Neural cell (in vitro differentiated cells): ENCODE measurements around the gene MGA. TPM values are rescaled to one million over a fixed set of nuclear protein-coding genes. Genes with fewer than 3 reads are reported as not detected.

ENCODE experiments used
- H2AFZ ChIP-seq: fragments of 200-600, 300-800 bp; sonication (generic), shearing (Covaris generic); 2 replicates; pipeline ENCODE4 v1.6.0; 2014; ENCODE audit warnings: low read depth, mild to moderate bottlenecking, antibody characterized with exemption, low read length, moderate library complexity
- H3F3A ChIP-seq: fragments of 200-600 bp; shearing (Covaris generic); 2 replicates; pipeline ENCODE4 v1.6.1; 2016; ENCODE audit warnings: mild to moderate bottlenecking, moderate library complexity, mixed read lengths, antibody characterized with exemption, low read length; ENCODE audit not compliant: insufficient read depth, poor library complexity, severe bottlenecking
- H3K27ac ChIP-seq: fragments of 200-600, 300-800 bp; sonication (generic), shearing (Covaris generic); 2 replicates; pipeline ENCODE4 v1.5.1; 2014; ENCODE audit warnings: mild to moderate bottlenecking, low read length, moderate library complexity
- H3K27me3 ChIP-seq: fragments of 300-800, 200-600 bp; sonication (generic), shearing (Covaris generic); 2 replicates; pipeline ENCODE4 v1.6.0; 2014; ENCODE audit warnings: mild to moderate bottlenecking, low read depth, low read length, moderate library complexity; ENCODE audit not compliant: insufficient read depth
- H3K36me3 ChIP-seq: fragments of 300-800, 200-600 bp; sonication (generic), shearing (Covaris generic); 2 replicates; pipeline ENCODE4 v1.5.1; 2014; ENCODE audit warnings: mild to moderate bottlenecking, antibody characterized with exemption, low read length, moderate library complexity; ENCODE audit not compliant: insufficient read depth
- H3K4me2 ChIP-seq: fragments of 300-800, 200-600 bp; sonication (generic), shearing (Covaris generic); 2 replicates; pipeline ENCODE4 v1.6.0; 2014; ENCODE audit warnings: mild to moderate bottlenecking, low read length
- H3K4me3 ChIP-seq: fragments of 300-800, 200-600 bp; sonication (generic), shearing (Covaris generic); 2 replicates; pipeline ENCODE4 v1.5.1; 2014; ENCODE audit warnings: mild to moderate bottlenecking, low read length, moderate library complexity
- H3K79me2 ChIP-seq: fragments of 200-600 bp; shearing (Covaris generic); replicated peaks from 2 replicates; pipeline ENCODE4 v1.6.0; 2014; ENCODE audit warnings: mild to moderate bottlenecking, low read length, moderate library complexity; ENCODE audit not compliant: insufficient read depth
- H3K9ac ChIP-seq: fragments of 300-800, 200-600 bp; sonication (generic), shearing (Covaris generic); 2 replicates; pipeline ENCODE4 v1.6.1; 2016; ENCODE audit warnings: mild to moderate bottlenecking, low read length, mixed read lengths
- H3K9me2 ChIP-seq: fragments of 200-600 bp; shearing (Covaris generic); 2 replicates; pipeline ENCODE4 v1.6.1; 2016; ENCODE audit warnings: mild to moderate bottlenecking, low read length, mixed read lengths; ENCODE audit not compliant: insufficient read depth
- H3K9me3 ChIP-seq: fragments of 200-600, 300-800 bp; sonication (generic), shearing (Covaris generic); 2 replicates; pipeline ENCODE4 v1.6.1; 2016; ENCODE audit warnings: mild to moderate bottlenecking, mixed run types, low read length, moderate library complexity, mixed read lengths
- H4K20me1 ChIP-seq: fragments of 200-600 bp; shearing (Covaris generic); 2 replicates; pipeline ENCODE4 v1.6.1; 2016; ENCODE audit warnings: mild to moderate bottlenecking, mixed run types; ENCODE audit not compliant: insufficient read depth
- CTCF ChIP-seq: fragments of 450-650 bp; IDR thresholded peaks from 2 replicates; pipeline ENCODE4 v1.5.1; 2014; ENCODE audit warnings: antibody characterized with exemption, mild to moderate bottlenecking, moderate library complexity; ENCODE audit not compliant: poor library complexity, severe bottlenecking
- EP300 ChIP-seq: fragments of 450-650 bp; conservative IDR thresholded peaks from 2 replicates; pipeline ENCODE4 v1.6.1; 2014; ENCODE audit warnings: antibody characterized with exemption, mild to moderate bottlenecking, moderate library complexity; ENCODE audit not compliant: poor library complexity, severe bottlenecking
- EZH2 ChIP-seq: fragments of 200-600, 300-800 bp; shearing (Covaris generic), sonication (generic); IDR thresholded peaks from 2 replicates; pipeline ENCODE4 v1.6.1; 2014; ENCODE audit warnings: antibody characterized with exemption, low read length, borderline replicate concordance, mild to moderate bottlenecking; ENCODE audit not compliant: insufficient read depth, poor library complexity, severe bottlenecking
- MXI1 ChIP-seq: fragments of 450-650 bp; conservative IDR thresholded peaks from 2 replicates; pipeline ENCODE4 v1.6.1; 2014; ENCODE audit warnings: antibody characterized with exemption, mild to moderate bottlenecking; ENCODE audit not compliant: poor library complexity, severe bottlenecking
- POLR2AphosphoS5 ChIP-seq: IDR thresholded peaks from 2 replicates; pipeline ENCODE4 v1.6.1; 2012
- RAD21 ChIP-seq: fragments of 450-650 bp; conservative IDR thresholded peaks from 2 replicates; pipeline ENCODE4 v1.6.1; 2014; ENCODE audit warnings: antibody characterized with exemption, mild to moderate bottlenecking, moderate library complexity
- REST ChIP-seq: IDR thresholded peaks from 2 replicates; pipeline ENCODE4 v1.6.1; 2012; ENCODE audit warnings: borderline replicate concordance
- SMC3 ChIP-seq: fragments of 450-650 bp; conservative IDR thresholded peaks from 2 replicates; pipeline ENCODE4 v1.6.1; 2014; ENCODE audit warnings: antibody characterized with exemption, mild to moderate bottlenecking, moderate library complexity; ENCODE audit not compliant: poor library complexity
- TAF1 ChIP-seq: IDR thresholded peaks from 2 replicates; pipeline ENCODE4 v1.6.1; 2012; ENCODE audit warnings: low read depth
- polyA plus RNA-seq: library from polyadenylated mRNA; depleted of rRNA; stranded (reverse); fragments of >200 nt; gene quantifications from 2 replicates; pipeline ENCODE4 v1.2.3, GENCODE V29; 2014

The MGA gene
- polyA plus RNA-seq, 1 donor from 2014 or later: 13.2 TPM

- TF ChIP-seq TAF1: no peak
- TF ChIP-seq RAD21: no peak
- TF ChIP-seq EZH2: no peak
- no peak for TF ChIP-seq SMC3
- TF ChIP-seq EP300: no peak
- TF ChIP-seq REST: no peak
- TF ChIP-seq CTCF: no peak
- TF ChIP-seq MXI1: no peak
- no peak for TF ChIP-seq POLR2AphosphoS5
- Histone ChIP-seq H3K9ac (no peak overlapping the region), H3K27me3 (no peaks in the 10 kb centered on the region), H3K27ac (no peak overlapping the region), H4K20me1 (no peaks in the 10 kb centered on the region), H3K4me3 (no peak overlapping the region), H3K36me3 (no peaks in the 10 kb centered on the region), H3K9me2 (no peaks in the 10 kb centered on the region), H3K9me3 (no peaks in the 10 kb centered on the region), H3K79me2 (peaks cover 32% of the 10 kb centered on the region), H3F3A (no peaks in the 10 kb centered on the region), H3K4me2 (no peak overlapping the region), H2AFZ (no peak overlapping the region)
Measured at GRCh38 chr15:41692049-41692448, 31.8 kb downstream of the MGA start.

DNA sequence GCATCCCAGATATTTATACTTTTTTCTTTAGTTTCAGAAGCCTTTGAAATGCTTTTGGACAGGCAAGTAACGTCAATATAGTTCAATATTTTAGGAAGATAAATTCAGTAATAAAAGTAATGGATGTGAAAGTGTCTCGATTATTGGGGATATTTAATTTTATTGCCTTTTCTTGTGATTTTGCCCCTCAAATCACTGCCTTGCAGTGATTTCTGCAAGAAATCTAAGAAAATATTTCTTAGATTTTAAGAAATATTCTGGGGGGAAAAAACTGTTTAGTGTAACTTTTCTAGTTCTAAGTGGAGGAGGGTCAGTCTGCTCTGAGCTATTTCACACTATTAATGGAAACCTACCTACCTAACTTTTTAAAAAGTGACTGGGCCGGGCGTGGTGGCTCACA is 33.6 kb downstream of the MGA start:
- Histone ChIP-seq H2AFZ (no peak overlapping the region), H3K9me3 (no peaks in the 10 kb centered on the region), H3K9ac (no peak overlapping the region), H3K27me3 (no peaks in the 10 kb centered on the region), H3K4me2 (no peak overlapping the region), H3K4me3 (no peak overlapping the region), H3F3A (no peaks in the 10 kb centered on the region), H3K27ac (no peak overlapping the region), H4K20me1 (no peaks in the 10 kb centered on the region), H3K9me2 (no peaks in the 10 kb centered on the region), H3K79me2 (peaks cover 27% of the 10 kb centered on the region), H3K36me3 (no peaks in the 10 kb centered on the region)
- TF ChIP-seq EP300: no peak
- no peak for TF ChIP-seq CTCF
- TF ChIP-seq REST: no peak
- TF ChIP-seq TAF1: no peak
- TF ChIP-seq RAD21: no peak
- no peak for TF ChIP-seq MXI1
- no peak for TF ChIP-seq SMC3
- no peak for TF ChIP-seq POLR2AphosphoS5
